Measurements from ENCODE around the gene CEP20.

CEP20 gene

DNA sequence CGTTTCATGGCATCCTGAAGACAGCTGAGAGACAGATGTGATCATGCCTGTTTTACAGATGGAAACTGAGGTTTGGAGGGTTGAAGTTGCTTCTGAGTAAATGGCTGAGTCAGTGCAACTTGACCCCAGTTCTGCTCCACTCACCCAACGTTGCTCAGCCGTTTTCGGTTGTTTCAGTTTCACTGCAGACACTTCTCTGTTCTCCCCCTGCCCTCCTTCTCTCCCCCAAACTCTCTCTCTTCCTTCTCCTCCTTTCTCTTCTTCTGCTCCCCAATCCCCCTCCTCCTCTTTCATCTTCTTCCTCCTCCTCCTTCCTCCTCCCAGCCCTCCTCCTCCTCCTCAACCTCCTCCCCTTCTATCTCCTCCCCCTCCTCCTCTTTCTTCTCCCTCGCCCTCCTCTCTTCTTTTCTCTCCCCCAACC lies 9.4 kb upstream of the CEP20 start:
- DNase-seq (ENCODE audit: low spot score) = peak; percentile 85

DNA sequence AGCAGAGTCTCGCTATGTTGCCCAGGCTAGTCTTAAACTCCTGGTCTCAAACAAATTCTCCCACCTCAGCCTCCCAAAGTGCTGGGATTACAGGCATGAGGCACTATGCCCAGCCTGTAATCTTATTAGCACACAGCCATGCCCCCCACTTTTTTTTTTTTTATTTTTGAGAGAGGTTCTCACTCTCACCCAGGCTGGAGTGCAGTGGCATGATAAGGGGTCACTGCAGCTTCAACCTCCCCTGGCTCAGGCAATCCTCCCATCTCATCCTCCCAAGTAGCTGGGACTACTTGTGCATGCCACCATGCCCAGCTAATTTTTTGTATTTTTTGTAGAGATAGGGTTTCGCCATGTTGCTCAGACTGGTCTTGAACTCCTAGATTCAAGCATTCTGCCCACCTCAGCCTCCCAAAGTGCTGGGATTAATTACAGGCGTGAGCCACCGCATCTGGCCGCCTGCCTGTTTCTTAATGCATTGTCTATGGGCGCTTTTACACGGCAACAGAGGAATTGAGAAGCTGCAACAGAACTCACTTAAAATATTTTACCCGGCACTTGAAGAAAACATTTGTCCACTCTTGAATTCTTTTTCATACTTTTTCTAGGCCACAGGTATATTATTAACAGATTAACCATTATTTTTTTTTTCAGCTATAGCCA lies 8.8 kb upstream of the CEP20 start:
- no peak for DNase-seq (ENCODE audit: low spot score)

DNA sequence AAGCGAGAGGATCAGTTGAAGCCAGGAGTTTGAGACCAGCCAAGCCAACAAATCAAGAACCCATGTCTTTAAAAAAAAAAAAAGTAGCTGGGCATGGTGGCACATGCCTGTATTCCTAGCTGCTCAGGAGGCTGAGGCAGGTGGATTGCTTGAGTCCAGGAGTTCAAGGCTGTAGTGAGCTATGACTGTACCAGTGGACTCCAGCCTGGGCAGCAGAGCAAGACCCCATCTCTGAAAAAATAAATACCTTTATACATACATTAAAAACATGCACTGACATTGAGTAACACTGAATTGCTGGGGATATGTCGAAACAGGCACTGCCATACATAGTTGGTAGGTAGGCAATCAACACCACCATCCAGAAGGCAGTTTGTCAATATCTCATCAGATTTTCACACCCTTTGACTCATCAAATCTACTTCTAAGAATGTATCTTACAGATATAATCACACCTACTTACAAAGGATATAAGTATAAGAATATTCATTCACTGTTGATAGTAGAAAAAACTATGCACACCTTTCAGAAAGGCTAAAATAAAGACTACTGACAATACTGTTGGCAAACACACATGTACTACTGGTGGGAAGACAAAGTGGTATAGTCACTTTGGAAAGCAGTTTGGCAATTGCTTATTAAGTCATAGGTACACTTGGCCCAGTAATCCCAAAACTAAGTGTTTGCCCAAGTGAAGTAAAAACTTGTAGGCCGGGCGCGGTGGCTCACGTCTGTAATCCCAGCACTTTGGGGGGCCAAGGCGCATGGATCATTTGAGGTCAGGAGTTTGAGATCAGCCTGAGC lies 6.4 kb upstream of the CEP20 start:
- peak; percentile 52 for DNase-seq (ENCODE audit: low spot score)

DNA sequence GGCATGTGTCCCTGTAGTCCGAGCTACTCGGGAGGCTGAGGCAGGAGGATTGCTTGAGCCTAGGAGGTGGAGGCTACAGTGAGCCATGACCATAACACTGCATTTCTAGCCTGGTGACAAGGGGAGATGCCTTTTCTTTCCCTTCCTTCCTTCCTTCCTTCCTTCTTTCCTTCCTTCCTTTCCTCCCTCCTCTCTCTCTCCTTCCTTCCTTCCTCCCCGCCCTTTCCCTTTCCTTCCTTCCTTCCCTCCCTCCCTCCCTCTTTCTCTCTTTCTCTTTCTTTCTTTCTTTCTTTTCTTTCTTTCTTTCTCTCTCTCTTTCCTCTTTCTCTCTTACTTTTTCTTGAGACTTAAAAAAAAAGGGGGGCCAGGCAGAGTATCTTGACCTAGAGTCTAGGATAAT lies 3.1 kb upstream of the CEP20 start:
- no peak for DNase-seq (ENCODE audit: low spot score)

- DNase-seq (ENCODE audit: low spot score) = no peak
Observed at GRCh38 chr16:15887283-15887682, 1.1 kb downstream of the CEP20 start.

- DNase-seq (ENCODE audit: low spot score) = no peak
Observed at GRCh38 chr16:15886078-15886477, 2.3 kb downstream of the CEP20 start.

DNA sequence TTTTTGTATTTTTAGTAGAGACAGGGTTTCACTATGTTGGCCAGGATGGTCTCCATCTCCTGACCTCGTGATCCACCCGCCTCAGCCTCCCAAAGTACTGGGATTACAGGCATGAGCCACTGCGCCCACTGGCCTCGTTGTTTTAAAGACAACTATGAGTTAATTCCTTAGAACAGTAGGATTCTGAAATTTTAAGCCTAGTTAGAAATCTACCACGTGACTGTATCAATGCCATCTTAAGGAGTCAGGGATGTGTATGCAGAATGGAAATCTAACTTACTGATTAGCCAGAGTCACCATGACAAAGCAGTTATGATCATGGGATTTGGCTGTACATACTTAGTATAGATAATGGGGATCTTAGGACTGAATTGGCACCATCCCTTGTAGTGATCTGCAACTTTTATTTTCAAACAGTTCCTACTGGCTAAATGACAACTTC lies 2.8 kb downstream of the CEP20 start:
- no peak for DNase-seq (ENCODE audit: low spot score)

GRCh38 chr16:15882563-15882962 lies 5.8 kb downstream of the CEP20 start:
- DNase-seq (ENCODE audit: low spot score) = no peak

DNA sequence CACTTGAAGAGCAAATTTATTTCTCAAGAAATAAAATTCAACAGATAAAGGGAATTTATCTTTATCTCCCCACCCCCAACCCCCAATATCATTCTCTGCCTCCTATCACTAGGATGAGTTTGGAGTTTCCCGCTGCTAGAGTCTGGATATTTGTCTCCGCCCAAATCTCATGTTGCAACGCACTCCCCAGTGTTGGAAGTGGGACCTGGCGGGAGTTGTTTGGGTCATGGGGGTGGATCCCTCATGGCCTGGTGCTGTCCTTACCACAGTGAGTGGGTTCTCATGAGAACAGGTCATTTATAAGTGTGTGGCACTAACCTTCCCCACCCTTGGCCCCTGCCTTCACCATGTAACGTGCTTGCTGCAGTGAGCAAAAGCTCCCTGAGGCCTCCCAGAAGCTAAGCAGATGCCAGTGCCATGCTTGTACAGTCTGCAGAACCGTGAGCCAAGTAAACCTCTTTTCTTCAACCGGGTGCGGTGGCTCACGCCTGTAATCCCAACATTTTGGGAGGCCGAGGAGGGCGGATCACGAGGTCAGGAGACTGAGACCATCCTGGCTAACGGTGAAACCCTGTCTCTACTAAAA lies 6.5 kb downstream of the CEP20 start:
- DNase-seq (ENCODE audit: low spot score) = no peak

DNA sequence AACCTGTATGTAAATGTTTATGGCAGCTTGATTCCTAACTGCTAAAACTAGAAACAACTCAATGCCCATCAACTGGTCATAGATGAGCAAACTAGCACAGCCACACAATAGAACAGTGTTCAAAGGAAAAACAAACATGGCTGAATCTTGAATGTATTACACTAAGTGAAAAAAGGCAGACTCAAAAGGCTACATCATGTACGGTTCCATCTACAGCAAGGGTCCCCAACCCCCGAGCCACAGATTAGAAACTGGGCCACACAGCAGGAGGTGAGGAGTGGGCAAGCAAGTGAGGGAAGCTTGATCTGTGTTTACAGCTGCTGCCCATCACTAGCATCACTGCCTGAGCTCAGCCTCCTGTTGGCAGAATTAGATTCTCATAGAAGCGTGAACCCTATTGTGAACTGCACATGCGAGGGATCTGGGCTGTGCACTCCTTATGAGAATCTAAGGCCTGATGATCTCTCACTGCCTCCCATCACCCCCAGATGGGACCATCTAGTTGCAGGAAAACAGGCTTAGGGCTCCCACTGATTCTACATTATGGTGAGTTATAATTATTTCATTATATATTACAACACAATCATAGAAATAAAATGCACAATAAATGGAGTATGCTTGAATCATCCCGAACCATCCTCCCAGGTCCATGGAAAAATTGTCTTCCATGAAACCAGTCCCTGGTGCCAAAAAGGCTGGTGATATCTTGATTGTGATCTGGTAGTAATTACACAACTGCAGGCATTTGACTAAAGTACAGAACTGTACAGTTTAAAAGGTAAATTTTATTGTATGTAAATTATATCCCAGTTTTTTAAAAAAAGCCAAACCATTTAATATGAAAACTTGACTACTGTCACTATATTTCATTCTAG lies 7.7 kb downstream of the CEP20 start:
- DNase-seq (ENCODE audit: low spot score) = no peak

DNA sequence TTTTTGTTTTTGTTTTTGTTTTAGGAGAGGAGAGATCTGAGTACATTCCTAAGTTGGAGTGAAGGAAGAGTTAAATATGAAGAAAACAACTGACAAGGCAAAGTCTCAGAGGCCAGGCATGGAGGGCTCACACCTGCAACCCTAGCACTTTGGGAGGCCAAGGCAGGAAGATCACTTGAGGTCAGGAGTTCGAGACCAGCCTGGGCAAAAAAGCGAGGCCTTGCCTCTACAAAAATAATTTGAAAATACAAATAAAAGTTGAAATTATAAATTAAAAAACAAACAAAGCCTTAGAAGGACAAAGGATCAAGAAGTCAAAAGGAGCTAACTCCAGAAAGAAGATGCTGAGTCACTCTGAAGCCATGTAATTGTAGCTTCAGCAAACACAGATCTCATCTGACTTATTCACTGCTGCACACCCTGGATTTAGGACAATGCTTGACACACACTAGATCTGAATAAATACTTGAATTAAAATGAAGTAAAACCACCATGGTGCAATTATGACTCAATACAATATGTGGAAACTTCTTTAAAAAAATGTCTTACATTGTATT lies 9.1 kb downstream of the CEP20 start:
- DNase-seq (ENCODE audit: low spot score) = peak; percentile 12

- DNase-seq (ENCODE audit: low spot score) = no peak
Observed at GRCh38 chr16:15876503-15876902, 11.9 kb downstream of the CEP20 start.

DNA sequence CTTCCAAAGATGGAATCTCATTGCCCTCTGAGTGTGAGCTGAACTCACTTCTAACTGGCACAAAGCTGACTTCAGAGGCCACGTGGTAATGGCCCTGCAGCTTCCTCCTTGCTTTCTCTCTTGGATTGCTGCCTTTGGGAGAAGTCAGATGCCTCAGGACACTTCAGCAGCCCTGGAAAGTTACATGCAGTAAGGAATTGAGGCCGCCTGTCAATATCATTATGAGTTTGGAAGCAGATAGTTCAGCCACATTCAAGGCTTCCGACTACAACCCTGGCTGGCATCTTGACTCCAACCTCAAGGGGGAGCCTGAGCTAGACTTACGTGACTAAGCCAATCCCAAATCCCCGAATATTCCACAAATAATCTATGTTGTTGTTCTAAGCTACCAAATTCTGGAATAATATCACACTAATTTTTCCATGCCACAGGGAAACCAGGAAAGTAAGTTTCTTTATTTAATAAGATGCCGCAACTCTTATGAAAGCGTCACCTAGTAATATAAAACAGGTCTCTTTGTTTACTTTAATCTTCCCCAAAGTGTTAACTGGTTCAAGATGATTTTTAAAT lies 13.6 kb downstream of the CEP20 start:
- no peak for DNase-seq (ENCODE audit: low spot score)

- DNase-seq (ENCODE audit: low spot score) = no peak
Observed at GRCh38 chr16:15873737-15874136, 14.7 kb downstream of the CEP20 start.

- no peak for DNase-seq (ENCODE audit: low spot score)
Observed at GRCh38 chr16:15873301-15873700, 15.1 kb downstream of the CEP20 start.

DNA sequence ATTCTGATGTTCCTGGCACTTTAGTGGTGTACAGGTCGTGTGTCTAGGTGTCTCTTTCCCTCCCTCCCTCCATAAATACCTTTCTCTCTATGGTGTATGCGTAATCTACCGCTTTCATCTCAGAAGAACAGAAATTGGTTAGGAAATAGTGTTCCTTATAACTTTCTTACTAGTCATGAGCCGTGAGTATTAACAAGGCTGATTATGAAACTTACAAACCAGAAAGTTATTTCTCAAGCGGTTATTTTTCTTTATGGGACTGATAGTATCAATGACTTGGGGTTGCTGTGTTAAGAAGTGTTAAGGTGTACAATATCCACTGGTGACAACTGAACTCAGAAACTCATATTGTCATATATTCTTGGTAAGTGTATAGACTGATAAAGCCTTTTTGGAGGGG lies 18.4 kb downstream of the CEP20 start:
- no peak for DNase-seq (ENCODE audit: low spot score)

GRCh38 chr16:15866451-15866850 lies 22.0 kb downstream of the CEP20 start:
- DNase-seq (ENCODE audit: low spot score) = no peak

DNA sequence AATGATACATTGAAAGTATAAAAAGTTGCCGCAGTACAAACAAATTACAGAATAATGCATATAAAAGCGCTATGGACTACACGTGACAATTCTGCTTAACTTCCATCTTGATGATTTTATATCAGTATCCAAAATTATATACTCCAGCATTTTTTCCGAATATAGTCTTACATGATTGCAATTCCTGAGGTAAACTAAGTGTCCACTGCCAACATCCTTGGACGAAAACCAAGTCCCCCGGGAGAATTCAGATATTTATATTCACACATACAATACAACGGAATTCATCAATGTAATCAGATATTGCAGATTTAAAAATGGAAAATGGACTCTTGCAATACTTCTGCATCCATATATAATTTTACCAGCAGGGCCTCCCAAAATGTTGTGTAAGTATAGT lies 22.7 kb downstream of the CEP20 start:
- no peak for DNase-seq (ENCODE audit: low spot score)

GRCh38 chr16:15864939-15865338 lies 23.5 kb downstream of the CEP20 start:
- no peak for DNase-seq (ENCODE audit: low spot score)

GRCh38 chr16:15861996-15862395 lies 26.4 kb downstream of the CEP20 start:
- no peak for DNase-seq (ENCODE audit: low spot score)

DNA sequence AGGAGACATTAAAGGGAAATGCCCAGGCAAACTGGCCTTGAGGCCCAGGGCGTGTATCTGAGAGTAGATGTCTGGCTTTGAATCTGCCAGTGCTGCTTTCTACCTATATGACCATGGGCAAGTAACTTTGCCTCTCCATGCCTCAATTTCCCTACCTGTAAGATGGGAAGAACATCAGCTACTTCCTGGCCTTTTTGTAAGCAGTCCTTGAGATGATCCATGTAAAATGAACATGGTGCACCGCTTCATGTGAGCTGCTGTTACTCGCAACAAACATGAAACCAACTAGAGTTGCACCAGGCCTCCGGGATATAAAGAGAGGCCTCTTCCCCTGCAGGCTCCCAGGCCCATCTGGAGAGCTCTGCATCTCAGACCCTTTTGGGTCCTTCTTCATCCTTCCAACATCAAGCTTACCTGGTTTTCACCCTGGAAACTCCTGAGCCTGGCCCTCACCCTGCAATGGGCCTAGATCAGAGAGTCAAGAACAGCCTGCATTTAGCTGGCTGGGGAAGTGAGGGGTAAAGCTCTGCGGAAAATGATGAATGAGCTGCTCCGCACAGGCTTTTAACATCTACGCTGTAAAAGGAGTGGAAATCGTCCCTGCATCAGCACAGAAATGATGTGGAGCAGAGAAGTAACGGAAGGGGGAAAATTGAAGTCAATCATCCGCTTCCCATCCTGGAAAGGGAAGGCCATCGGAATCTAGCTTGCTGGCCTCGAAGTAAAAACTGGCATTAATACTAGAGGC lies 29.3 kb downstream of the CEP20 start:
- no peak for DNase-seq (ENCODE audit: low spot score)
